ENCODE data around the gene ADGRF3. TPM values are rescaled to one million over a fixed set of nuclear protein-coding genes. Genes with fewer than 3 reads are reported as not detected.

The ADGRF3 gene
- total and polyA plus RNA-seq, 2 of the 8 experiments (the other 6 are each of a cell fraction or from before 2014, with no cell fraction given): 0.54 to 0.69 TPM

DNA sequence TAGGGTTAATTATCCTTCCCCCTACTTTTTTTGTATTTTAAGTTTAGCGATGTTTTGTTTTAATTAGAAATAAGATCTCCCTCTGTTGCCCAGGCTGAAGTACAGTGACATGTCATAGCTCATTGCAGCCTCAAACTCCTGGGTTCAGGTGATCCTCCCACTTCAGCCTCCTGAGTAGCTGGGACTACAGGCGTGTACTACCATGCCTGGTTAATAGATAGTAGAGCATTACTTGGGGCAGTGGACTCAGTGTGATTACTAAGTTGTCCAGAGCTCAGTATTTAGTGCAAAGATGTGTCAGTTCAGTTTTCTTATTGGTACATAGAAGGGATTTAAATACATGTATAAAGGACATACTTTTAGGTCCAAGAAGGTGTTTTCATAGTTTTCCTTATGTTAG, 9.5 kb upstream of the ADGRF3 start:
- WGBS, 2 experiments (ENCODE audit: extremely low coverage in 1 of 2, insufficient coverage in 1 of 2, insufficient read length in 1 of 2, insufficient replicate concordance in 2 of 2, low coverage in 1 of 2, low lambda C conversion rate in 2 of 2, missing lambda C conversion rate in 1 of 2): 100% methylated on average over 2 of the region's 2 CpGs; no CpG with 5 or more reads in 1 of the 2 experiments
- H2BK15ac ChIP-seq (ENCODE audit: low read length): no peak overlapping the region
- DNase-seq (ENCODE audit: low read depth in 1 of 2, low spot score in 2 of 2) (no peak), FAIRE-seq (no peak)
- no peak overlapping the region for H2AFZ ChIP-seq (ENCODE audit: low read length)
- no peak overlapping the region for H2BK20ac ChIP-seq (ENCODE audit: low read length)
- H2BK5ac ChIP-seq (ENCODE audit: low read depth, low read length): no peak overlapping the region
- peaks cover 11 to 17% of the 10 kb centered on the region in 2 experiments for H4K20me1 ChIP-seq (replicated peaks in 1 of 2; ENCODE audit: control insufficient read depth in 1 of 2, insufficient read depth in 2 of 2, low read length in 2 of 2)
- no peak overlapping the region for H2AK5ac ChIP-seq (ENCODE audit: low read depth, low read length)
- ChIA-PET POLR2A (ENCODE audit: partially characterized antibody) (interaction anchor here (4.8 kb wide), 1 partner anchor 11 kb away, joined by 17 read pairs; the partner anchor contains the start of gene SELENOI), CTCF (ENCODE audit: partially characterized antibody) (interaction anchor here (0.8 to 1.7 kb wide), 5 partner anchors 12 to 115 kb away, joined by 3 to 4 read pairs (median 3); no protein-coding TSS in a partner anchor)
- no peaks in the 10 kb centered on the region for H3K9me3 ChIP-seq (ENCODE audit: insufficient read depth in 2 of 2, low read depth in 1 of 2, low read length in 1 of 2)
- H3K14ac ChIP-seq (ENCODE audit: insufficient read length): no peak overlapping the region
- H3K23ac ChIP-seq (ENCODE audit: insufficient read length): no peak overlapping the region
- H3K4me1 ChIP-seq (replicated peaks in 1 of 4; ENCODE audit: control insufficient read depth in 3 of 4, insufficient read depth in 4 of 4, low read length in 3 of 4): peaks cover 0 to 3% (median under 1%) of the 10 kb centered on the region in 4 experiments; a peak in 3 of 7 replicates
- no peak overlapping the region for H4K5ac ChIP-seq (ENCODE audit: insufficient read length, low read depth, low read length)
- H3K4me3 ChIP-seq (ENCODE audit: extremely low read depth in 1 of 4, insufficient read depth in 2 of 4, low read depth in 3 of 4, low read length in 4 of 4): no peak overlapping the region
- peaks cover 7% of the 10 kb centered on the region for H3K79me1 ChIP-seq (ENCODE audit: low read depth, low read length)
- peaks cover 15 to 94% of the 10 kb centered on the region in 2 experiments for H3K79me2 ChIP-seq (ENCODE audit: control insufficient read depth in 1 of 2, insufficient read depth in 2 of 2, low read length in 2 of 2)
- H4K91ac ChIP-seq (replicated peaks; ENCODE audit: insufficient read length, low read length): no peak overlapping the region
- no peak overlapping the region for H3K56ac ChIP-seq (replicated peaks; ENCODE audit: insufficient read length, low read depth, low read length)
- peaks cover 0 to 7% (median 0%) of the 10 kb centered on the region in 4 experiments; a peak in 1 of 8 replicates for H3K36me3 ChIP-seq (ENCODE audit: control insufficient read depth in 2 of 4, insufficient read depth in 4 of 4, low read length in 3 of 4)
- H2BK12ac ChIP-seq (ENCODE audit: low read depth, low read length): no peak overlapping the region
- no peaks in the 10 kb centered on the region for H3K23me2 ChIP-seq (ENCODE audit: low read depth, low read length)
- no peak overlapping the region for H3K18ac ChIP-seq (ENCODE audit: extremely low read depth, low read length)
- no peak overlapping the region for H3K9ac ChIP-seq (replicated peaks in 1 of 4; ENCODE audit: extremely low read depth in 1 of 4, low read depth in 3 of 4, low read length in 3 of 4)
- no peak overlapping the region for H3K4me2 ChIP-seq (ENCODE audit: insufficient read depth in 1 of 2, low read depth in 2 of 2, low read length in 2 of 2)
- no peak overlapping the region for H4K8ac ChIP-seq (ENCODE audit: extremely low read depth, insufficient read depth, low read length)
- no peak overlapping the region for H3K4ac ChIP-seq (replicated peaks; ENCODE audit: insufficient read length, low read depth, low read length)
- H2BK120ac ChIP-seq (replicated peaks; ENCODE audit: low read depth, low read length): no peak overlapping the region
- no peak overlapping the region for H3K27ac ChIP-seq (ENCODE audit: low read depth, low read length)
- H3K27me3 ChIP-seq (replicated peaks in 1 of 4; ENCODE audit: control insufficient read depth in 3 of 4, extremely low read depth in 1 of 4, insufficient read depth in 3 of 4, low read length in 3 of 4): no peaks in the 10 kb centered on the region
- TF ChIP-seq, protein P1, sequence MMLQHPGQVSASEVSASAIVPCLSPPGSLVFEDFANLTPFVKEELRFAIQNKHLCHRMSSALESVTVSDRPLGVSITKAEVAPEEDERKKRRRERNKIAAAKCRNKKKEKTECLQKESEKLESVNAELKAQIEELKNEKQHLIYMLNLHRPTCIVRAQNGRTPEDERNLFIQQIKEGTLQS (IDR thresholded peaks at IDR 0.05; ENCODE audit: insufficient read depth, low read depth, low read length): no peak
- no peak for TF ChIP-seq USF2 (IDR thresholded peaks at IDR 0.05; ENCODE audit: low read length)
- no peak for TF ChIP-seq TEAD4 (IDR thresholded peaks at IDR 0.05; ENCODE audit: low read depth, low read length)
- no peak for TF ChIP-seq KDM5A (IDR thresholded peaks at IDR 0.05; ENCODE audit: low read length)
- no peak for TF ChIP-seq ZNF274 (IDR thresholded peaks at IDR 0.05; ENCODE audit: borderline replicate concordance, extremely low read depth, low read length)
- no peak for TF ChIP-seq POLR2A (IDR thresholded peaks at IDR 0.05; ENCODE audit: control extremely low read depth in 1 of 2, low read depth in 2 of 2, low read length in 2 of 2)
- TF ChIP-seq CHD2 (IDR thresholded peaks at IDR 0.05; ENCODE audit: low read length): no peak
- TF ChIP-seq SP1 (IDR thresholded peaks at IDR 0.05; ENCODE audit: low read depth, low read length): no peak
- TF ChIP-seq CREB1 (IDR thresholded peaks at IDR 0.05): no peak
- no peak for TF ChIP-seq SIX5 (IDR thresholded peaks at IDR 0.05; ENCODE audit: low read depth, low read length)
- TF ChIP-seq, protein P2, sequence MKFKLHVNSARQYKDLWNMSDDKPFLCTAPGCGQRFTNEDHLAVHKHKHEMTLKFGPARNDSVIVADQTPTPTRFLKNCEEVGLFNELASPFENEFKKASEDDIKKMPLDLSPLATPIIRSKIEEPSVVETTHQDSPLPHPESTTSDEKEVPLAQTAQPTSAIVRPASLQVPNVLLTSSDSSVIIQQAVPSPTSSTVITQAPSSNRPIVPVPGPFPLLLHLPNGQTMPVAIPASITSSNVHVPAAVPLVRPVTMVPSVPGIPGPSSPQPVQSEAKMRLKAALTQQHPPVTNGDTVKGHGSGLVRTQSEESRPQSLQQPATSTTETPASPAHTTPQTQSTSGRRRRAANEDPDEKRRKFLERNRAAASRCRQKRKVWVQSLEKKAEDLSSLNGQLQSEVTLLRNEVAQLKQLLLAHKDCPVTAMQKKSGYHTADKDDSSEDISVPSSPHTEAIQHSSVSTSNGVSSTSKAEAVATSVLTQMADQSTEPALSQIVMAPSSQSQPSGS (IDR thresholded peaks at IDR 0.05; ENCODE audit: low read length): no peak
- no peak for TF ChIP-seq SIN3A (conservative IDR thresholded peaks at IDR 0.05 in 1 of 2, IDR thresholded peaks at IDR 0.05 in 1 of 2; ENCODE audit: low read depth in 1 of 2, low read length in 2 of 2)
